Adrenal gland (tissue), 12 donors: ENCODE data around the gene CCL24. TPM values are rescaled to one million over a fixed set of nuclear protein-coding genes. Genes with fewer than 3 reads are reported as not detected.
A peak's percentile ranks its signal among the peaks of the same experiment; 100 is the strongest.

Experiments
- DNase-seq, 7 donors: peaks; one replicate each; pipeline ENCODE4 v3.0.0-alpha.2; 2019 to 2020
- H3K27ac ChIP-seq, 5 donors: fragments of 200-600 bp; sonication (generic) in 4 of 5; 1 replicate in 3 of 5; 2 replicates in 2 of 5; pipeline versions ENCODE4 v1.5.1 to v1.8.0; 2016 to 2020; ENCODE audit warnings: mild to moderate bottlenecking in 1 of 5
- H3K27me3 ChIP-seq: fragments of 200-600 bp; 2 replicates; pipeline ENCODE4 v1.8.0; 2021
- H3K36me3 ChIP-seq, 2 donors: fragments of 200-600 bp; replicated peaks in 1 of 2; 1 replicate in 1 of 2; 2 replicates in 1 of 2; pipeline versions ENCODE4 v1.5.1 to v1.8.0; 2018 to 2022
- H3K4me1 ChIP-seq, 2 donors: fragments of 200-600 bp; replicated peaks in 1 of 2; 1 replicate in 1 of 2; 2 replicates in 1 of 2; pipeline versions ENCODE4 v1.5.1 to v1.8.0; 2018 to 2021
- H3K4me3 ChIP-seq, 4 donors: fragments of 200-600 bp; sonication (generic) in 3 of 4; one replicate each; pipeline ENCODE4 v1.5.1; 2016 to 2018
- H3K9me3 ChIP-seq, 3 donors: fragments of 200-600 bp; sonication (generic) in 1 of 3; replicated peaks in 1 of 3; 1 replicate in 2 of 3; 2 replicates in 1 of 3; pipeline versions ENCODE4 v1.5.1 to v1.8.0; 2016 to 2021
- POLR2A ChIP-seq, 2 donors: fragments of 450-650 bp; IDR thresholded peaks; one replicate each; pipeline ENCODE4 v1.6.1; 2017; ENCODE audit warnings: antibody characterized with exemption in 2 of 2, mild to moderate bottlenecking in 2 of 2, moderate library complexity in 1 of 2
- WGBS, 4 donors: extraction: QIAGEN DNeasy Blood & Tissue Kit in 2 of 4; methylation state at CpG; one replicate each; pipeline versions ENCODE4 v1.1.5 to v1.1.7; 2013 to 2017; 5-methylcytosine and 5-hydroxymethylcytosine counted together
- intact Hi-C, 2 donors: fragments of 100-400 bp; cut with DNase I; formaldehyde crosslinking; loops; one replicate each; pipeline versions ENCODE4 v1.14.1 to v1.15.0; 2022 to 2023
- polyA plus RNA-seq, 3 donors: library from polyadenylated mRNA; stranded (reverse); fragments of 200-250 nt in 2 of 3; fragments of 350-450 nt in 1 of 3; fragmentation: Illumina TruSeq in 1 of 3; extraction: RNeasy Lipid Tissue Mini Kit (QIAGEN cat#74804) in 1 of 3; gene quantifications; one replicate each; pipeline ENCODE4 v1.2.3, GENCODE V29; 2013 to 2014
- total RNA-seq, 9 donors: library from RNA; depleted of rRNA in 4 of 9; stranded (reverse); fragments of >200 nt in 4 of 9; fragments of 120-200 nt in 1 of 9; fragmentation: NEBNext Ultra II Directional in 1 of 9; extraction: Animal tissue kit (Norgen Biotek cat#: 25700) in 1 of 9; gene quantifications; one replicate each; pipeline versions ENCODE4 v1.1.0 to v1.2.4, GENCODE V29; 2013 to 2023
- TF ChIP-seq, protein P1 (sequence below), 6 experiments: fragments of 450-650 bp in 4 of 6; fragments of 200-600 bp in 2 of 6; sonication (generic) in 1 of 6; IDR thresholded peaks; 1 replicate in 5 of 6; 2 replicates in 1 of 6; pipeline versions ENCODE4 v1.5.1 to v1.8.0; 2016 to 2021; ENCODE audit warnings: antibody characterized with exemption in 6 of 6, mild to moderate bottlenecking in 2 of 6, moderate library complexity in 1 of 6
- donor health status: healthy with polysubstance abuse.
- donor health status: Bipolar disorder and iron deficiency.
- donor health status: DM: yes; HTN: yes; CAD: no.
- donor health status: DM: no; HTN: no; CAD: no.
- donor health status: DM: no; HTN: no; CAD: no.
- donor health status: DM: yes; HTN: yes; CAD: no.

Gene CCL24
- total and polyA plus RNA-seq, 12 donors = 0.64 to 4.0 (median 1.5) TPM; not detected in 8

DNA sequence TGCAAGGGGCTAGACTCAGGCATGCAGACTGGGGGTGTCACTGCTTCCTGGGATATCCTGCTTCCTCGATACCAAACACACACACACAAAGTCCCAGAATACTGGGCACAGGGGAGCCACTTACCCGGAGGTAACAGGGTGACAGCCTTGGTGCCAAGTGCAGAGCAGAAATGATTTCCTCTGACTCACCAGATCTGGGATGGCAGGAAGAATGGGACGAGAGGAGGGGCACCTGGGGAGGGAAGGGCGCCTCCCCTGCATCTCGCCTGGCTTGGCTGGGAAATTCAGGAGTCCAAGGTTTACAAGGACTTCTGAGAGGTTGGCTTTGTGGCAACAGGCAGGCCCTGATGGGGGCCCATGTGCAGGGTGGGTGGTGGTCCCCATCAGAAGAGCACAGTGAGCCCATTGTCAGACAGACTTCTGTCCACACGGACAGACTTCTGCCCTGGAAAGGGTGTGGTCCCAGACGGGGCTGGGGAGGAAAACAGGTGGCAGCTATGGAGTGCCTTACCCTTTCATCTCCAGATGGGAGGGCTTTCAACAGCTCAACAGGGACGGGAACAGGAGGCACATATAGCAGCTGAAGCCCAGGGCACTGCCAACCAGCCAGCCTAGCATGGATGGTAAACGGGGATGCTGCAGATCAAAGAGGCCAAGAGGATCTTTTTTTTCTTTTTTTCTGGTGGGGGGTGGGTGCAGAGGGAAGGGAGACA is 9.7 kb upstream of the CCL24 start:
- WGBS, 4 donors = 52 to 62% (median 54%) methylated on average over 5 to 9 of the region's 9 CpGs
- intact Hi-C loops = no loop called here
- Histone ChIP-seq H3K4me3 (no peak overlapping the region), H3K36me3 (no peaks in the 10 kb centered on the region), H3K27ac (no peak overlapping the region), H3K27me3 (no peaks in the 10 kb centered on the region), H3K4me1 (no peaks in the 10 kb centered on the region), H3K9me3 (no peaks in the 10 kb centered on the region)
- no peak for DNase-seq
- TF ChIP-seq, protein P1, sequence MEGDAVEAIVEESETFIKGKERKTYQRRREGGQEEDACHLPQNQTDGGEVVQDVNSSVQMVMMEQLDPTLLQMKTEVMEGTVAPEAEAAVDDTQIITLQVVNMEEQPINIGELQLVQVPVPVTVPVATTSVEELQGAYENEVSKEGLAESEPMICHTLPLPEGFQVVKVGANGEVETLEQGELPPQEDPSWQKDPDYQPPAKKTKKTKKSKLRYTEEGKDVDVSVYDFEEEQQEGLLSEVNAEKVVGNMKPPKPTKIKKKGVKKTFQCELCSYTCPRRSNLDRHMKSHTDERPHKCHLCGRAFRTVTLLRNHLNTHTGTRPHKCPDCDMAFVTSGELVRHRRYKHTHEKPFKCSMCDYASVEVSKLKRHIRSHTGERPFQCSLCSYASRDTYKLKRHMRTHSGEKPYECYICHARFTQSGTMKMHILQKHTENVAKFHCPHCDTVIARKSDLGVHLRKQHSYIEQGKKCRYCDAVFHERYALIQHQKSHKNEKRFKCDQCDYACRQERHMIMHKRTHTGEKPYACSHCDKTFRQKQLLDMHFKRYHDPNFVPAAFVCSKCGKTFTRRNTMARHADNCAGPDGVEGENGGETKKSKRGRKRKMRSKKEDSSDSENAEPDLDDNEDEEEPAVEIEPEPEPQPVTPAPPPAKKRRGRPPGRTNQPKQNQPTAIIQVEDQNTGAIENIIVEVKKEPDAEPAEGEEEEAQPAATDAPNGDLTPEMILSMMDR (IDR thresholded peaks at IDR 0.05) = no peak
- no peak for TF ChIP-seq POLR2A (IDR thresholded peaks at IDR 0.05)

DNA sequence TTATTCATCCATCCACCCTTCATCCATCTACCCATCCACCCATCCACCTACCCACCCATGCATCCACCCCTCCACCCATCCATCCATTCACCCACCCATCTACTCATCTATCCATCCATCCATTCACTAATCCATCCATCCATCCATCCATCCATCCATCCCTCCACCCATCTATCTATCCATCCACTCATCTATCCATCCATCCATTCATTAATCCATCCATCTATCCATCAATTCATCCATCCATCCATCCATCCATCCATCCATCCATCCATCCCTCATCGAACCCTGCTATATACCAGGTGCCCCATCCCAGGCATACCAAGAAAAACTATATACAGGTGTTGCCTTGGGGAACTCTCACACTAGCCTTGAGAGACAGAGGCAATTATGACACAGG is 7.1 kb upstream of the CCL24 start:
- 78 to 91% (median 86%) methylated on average over 1 of the region's 1 CpG for WGBS, 4 donors
- no peak overlapping the region for H3K4me3 ChIP-seq
- TF ChIP-seq, protein P1 (IDR thresholded peaks at IDR 0.05) = no peak
- TF ChIP-seq POLR2A (IDR thresholded peaks at IDR 0.05) = no peak
- intact Hi-C loops = no loop called here
- H3K36me3 ChIP-seq = no peaks in the 10 kb centered on the region
- H3K27ac ChIP-seq = no peak overlapping the region
- no peaks in the 10 kb centered on the region for H3K27me3 ChIP-seq
- no peaks in the 10 kb centered on the region for H3K9me3 ChIP-seq
- DNase-seq = no peak
- H3K4me1 ChIP-seq = no peaks in the 10 kb centered on the region

DNA sequence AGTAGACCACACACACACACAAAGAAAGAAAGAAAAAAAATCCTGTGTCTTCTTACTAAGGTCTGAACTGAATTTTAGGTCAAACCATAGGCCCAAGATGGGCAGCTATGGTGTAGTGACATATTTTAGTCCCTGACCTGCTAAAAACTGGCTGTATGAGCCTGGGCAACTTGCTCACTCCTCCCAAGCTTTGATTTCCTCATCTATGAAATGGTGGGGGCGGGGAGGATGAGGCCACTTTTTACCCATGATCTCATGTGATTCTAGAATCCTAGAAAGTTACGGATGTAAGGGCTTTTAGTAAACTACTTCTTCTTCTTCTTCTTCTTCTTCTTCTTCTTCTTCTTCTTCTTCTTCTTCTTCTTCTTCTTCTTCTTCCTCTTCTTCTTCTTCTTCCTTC is 6.1 kb upstream of the CCL24 start:
- Histone ChIP-seq H3K4me1 (no peaks in the 10 kb centered on the region), H3K36me3 (no peaks in the 10 kb centered on the region), H3K9me3 (no peaks in the 10 kb centered on the region), H3K27ac (no peak overlapping the region), H3K27me3 (no peaks in the 10 kb centered on the region), H3K4me3 (no peak overlapping the region)
- WGBS, 4 donors = 68 to 79% (median 75%) methylated on average over 2 of the region's 2 CpGs
- no peak for TF ChIP-seq POLR2A (IDR thresholded peaks at IDR 0.05)
- TF ChIP-seq, protein P1 (IDR thresholded peaks at IDR 0.05) = no peak
- intact Hi-C loops = no loop called here
- peak in 5 of 7 donors; percentile 26 to 58 (median 45) for DNase-seq

DNA sequence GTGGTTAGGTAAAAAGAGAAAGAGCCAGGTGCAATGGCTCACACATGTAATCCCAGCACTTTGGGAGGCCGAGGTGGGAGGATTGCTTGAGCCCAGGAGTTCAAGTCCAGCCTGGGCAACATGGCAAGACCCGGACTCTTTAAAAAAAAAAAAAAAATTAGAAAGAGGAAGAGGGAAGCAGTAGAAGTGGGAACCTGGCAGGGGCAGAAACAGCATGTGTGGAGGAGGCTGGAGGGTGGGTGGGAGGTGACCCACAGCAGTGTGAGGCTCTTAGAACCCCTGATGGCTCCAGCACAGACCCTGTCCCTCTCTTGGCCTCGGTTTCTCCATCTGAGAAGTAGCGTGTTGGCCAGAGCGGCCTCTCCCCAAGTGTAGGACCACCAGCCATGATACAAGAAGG is 4.9 kb upstream of the CCL24 start:
- Histone ChIP-seq H3K4me1 (no peaks in the 10 kb centered on the region), H3K27ac (no peak overlapping the region), H3K4me3 (no peak overlapping the region), H3K36me3 (no peaks in the 10 kb centered on the region), H3K9me3 (no peaks in the 10 kb centered on the region), H3K27me3 (no peaks in the 10 kb centered on the region)
- WGBS, 4 donors = 74 to 88% (median 86%) methylated on average over 5 of the region's 5 CpGs
- DNase-seq = no peak
- TF ChIP-seq, protein P1 (IDR thresholded peaks at IDR 0.05) = no peak
- TF ChIP-seq POLR2A (IDR thresholded peaks at IDR 0.05) = no peak
- intact Hi-C loops = no loop called here
